Upper lobe of left lung (tissue), 4 donors: ENCODE results near the gene NAV2.

ENCODE experiments used
- POLR2A ChIP-seq, 4 donors: fragments of 450-650 bp; IDR thresholded peaks; one replicate each; pipeline ENCODE4 v1.5.1; 2016 to 2017; ENCODE audit warnings: antibody characterized with exemption in 4 of 4, mild to moderate bottlenecking in 2 of 4
- POLR2AphosphoS5 ChIP-seq, 2 donors: sonication (generic); formaldehyde crosslinking; IDR thresholded peaks; one replicate each; pipeline ENCODE4 v1.5.1; 2017; ENCODE audit warnings: antibody characterized with exemption in 2 of 2
- TF ChIP-seq, protein P1 (sequence below), 6 experiments: fragments of 450-650 bp in 4 of 6; fragments of 200-600 bp in 2 of 6; sonication (generic) in 2 of 6; IDR thresholded peaks; one replicate each; pipeline ENCODE4 v1.5.1; 2016 to 2019; ENCODE audit warnings: antibody characterized with exemption in 6 of 6

DNA sequence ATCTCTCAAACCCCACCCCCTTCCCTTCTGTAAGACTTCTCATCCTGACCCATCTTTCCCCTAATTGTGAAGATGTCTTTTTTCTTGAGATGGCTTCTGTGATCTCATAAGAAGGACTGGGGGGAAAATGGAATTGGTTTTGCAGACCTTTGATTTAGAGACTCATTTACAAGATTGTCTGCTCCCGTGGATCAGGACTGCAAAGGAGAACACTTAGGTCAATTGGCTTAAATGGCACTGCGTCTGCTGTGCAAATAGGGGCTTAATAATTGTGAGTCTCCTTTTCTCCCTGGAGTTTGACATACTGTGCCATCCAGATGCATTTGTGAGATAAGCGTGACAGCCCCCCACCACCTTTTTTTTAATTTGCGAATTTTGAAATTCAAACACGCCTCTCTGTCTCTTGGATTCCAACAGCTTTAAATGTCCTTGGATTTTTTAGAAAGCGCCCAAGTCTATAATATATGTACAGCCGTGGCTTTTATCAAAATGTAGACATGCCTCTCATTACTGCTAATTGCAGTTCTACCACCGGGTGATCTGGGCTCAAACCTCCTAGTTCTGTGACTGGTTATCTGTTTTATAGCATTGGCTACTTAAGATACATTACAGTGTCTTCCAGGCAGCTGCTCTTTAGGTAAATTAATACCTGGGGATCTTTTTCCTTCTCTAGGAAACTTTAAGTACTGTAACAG, 297.7 kb downstream of the NAV2 start:
- TF ChIP-seq, protein P1, sequence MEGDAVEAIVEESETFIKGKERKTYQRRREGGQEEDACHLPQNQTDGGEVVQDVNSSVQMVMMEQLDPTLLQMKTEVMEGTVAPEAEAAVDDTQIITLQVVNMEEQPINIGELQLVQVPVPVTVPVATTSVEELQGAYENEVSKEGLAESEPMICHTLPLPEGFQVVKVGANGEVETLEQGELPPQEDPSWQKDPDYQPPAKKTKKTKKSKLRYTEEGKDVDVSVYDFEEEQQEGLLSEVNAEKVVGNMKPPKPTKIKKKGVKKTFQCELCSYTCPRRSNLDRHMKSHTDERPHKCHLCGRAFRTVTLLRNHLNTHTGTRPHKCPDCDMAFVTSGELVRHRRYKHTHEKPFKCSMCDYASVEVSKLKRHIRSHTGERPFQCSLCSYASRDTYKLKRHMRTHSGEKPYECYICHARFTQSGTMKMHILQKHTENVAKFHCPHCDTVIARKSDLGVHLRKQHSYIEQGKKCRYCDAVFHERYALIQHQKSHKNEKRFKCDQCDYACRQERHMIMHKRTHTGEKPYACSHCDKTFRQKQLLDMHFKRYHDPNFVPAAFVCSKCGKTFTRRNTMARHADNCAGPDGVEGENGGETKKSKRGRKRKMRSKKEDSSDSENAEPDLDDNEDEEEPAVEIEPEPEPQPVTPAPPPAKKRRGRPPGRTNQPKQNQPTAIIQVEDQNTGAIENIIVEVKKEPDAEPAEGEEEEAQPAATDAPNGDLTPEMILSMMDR (IDR thresholded peaks at IDR 0.05): no peak
- no peak for TF ChIP-seq POLR2A (IDR thresholded peaks at IDR 0.05)
- no peak for TF ChIP-seq POLR2AphosphoS5 (IDR thresholded peaks at IDR 0.05)
